CMK (cell line): Measurements from ENCODE around the gene ASB11.
"Not testable (repeated sequence)": the region's sequence is repeated elsewhere in the genome, so short reads cannot be mapped to it uniquely, and the experiment has no call there.

ENCODE experiments used
- DNase-seq: peaks from one replicate; pipeline ENCODE4 v3.0.0-alpha.2; 2010; ENCODE audit warnings: low read depth

ASB11 gene

GRCh38 chrX:15305899-15306298, 9.5 kb downstream of the ASB11 start:
- not testable (repeated sequence) for DNase-seq

DNA sequence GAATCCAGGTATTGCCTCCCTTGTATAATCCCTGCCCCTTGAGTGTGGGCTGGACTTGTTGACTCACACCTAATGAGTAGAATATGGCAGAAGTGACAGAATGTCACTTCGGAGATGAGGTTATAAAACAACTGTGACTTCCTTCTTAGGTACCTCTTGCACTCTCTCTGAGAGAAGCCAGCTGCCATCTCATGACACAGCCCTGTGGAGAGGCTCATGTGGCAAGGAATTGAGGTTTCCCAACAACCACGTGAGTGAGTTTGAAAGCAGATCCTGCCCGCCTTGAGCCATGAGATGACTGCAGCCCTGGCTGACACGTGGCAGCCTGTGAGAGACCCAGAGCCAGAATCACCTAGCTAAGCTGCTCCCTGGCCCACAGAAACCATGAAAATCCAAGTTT, 13.5 kb downstream of the ASB11 start:
- DNase-seq: no peak

GRCh38 chrX:15299941-15300851, 15.2 kb downstream of the ASB11 start:
- no peak for DNase-seq

- no peak for DNase-seq
Measured at GRCh38 chrX:15298780-15299179, 16.7 kb downstream of the ASB11 start.

GRCh38 chrX:15298201-15298600, 17.2 kb downstream of the ASB11 start:
- DNase-seq: no peak

GRCh38 chrX:15293451-15293850, 22.0 kb downstream of the ASB11 start:
- no peak for DNase-seq

GRCh38 chrX:15292861-15293260, 22.6 kb downstream of the ASB11 start:
- no peak for DNase-seq

DNA sequence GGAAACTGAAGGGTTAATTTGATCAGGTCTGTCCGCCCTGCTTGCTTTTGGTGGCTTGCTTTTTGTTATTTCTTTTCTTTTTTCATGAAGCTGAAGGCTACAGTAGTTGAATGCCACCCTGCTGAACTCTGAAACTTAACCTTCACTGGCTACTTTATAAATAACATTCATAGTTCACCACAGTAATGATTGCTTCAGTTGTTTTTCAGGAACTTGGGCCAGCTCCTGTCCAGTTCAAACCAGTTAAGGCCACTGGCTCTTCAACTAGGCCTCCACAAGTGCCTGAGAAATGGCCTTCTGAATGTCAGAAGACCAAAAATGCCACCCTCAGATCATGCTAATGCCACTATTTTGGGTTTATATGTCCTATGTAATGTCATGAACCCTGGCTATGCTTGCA, 37.8 kb downstream of the ASB11 start:
- DNase-seq: no peak

- no peak for DNase-seq
Measured at GRCh38 chrX:15274946-15275345, 40.5 kb downstream of the ASB11 start.

GRCh38 chrX:15273275-15273674, 42.2 kb downstream of the ASB11 start:
- DNase-seq: not testable (repeated sequence)

DNA sequence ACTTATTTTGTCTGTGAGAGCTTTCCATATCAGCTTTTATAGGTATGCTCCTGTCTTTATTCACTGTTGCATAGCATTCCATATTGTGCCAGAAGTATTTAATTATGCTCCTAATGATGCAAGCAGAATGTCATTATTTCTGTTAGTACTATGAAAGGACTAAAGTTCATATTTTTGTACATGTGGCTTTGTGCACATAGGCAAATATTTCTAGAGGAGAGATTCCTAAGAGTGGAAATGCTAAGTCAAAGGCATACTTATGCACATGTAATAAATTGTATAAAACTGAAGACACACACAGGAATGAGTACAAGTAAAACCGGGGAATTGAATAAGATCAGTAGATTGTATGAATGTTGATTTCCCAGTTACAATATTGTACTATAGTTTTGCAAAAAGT, 43.7 kb downstream of the ASB11 start:
- no peak for DNase-seq

- DNase-seq: peak; percentile 15
Measured at GRCh38 chrX:15269618-15270521, 45.6 kb downstream of the ASB11 start, which contains the start of gene ASB9. Gene ASB9 (minus strand): TSS chrX:15270083. CDS start chrX:15269874, 209 bp downstream.

- DNase-seq: no peak
Measured at GRCh38 chrX:15269120-15269519, 46.3 kb downstream of the ASB11 start.

GRCh38 chrX:15254852-15255251, 60.6 kb downstream of the ASB11 start:
- DNase-seq: no peak

DNA sequence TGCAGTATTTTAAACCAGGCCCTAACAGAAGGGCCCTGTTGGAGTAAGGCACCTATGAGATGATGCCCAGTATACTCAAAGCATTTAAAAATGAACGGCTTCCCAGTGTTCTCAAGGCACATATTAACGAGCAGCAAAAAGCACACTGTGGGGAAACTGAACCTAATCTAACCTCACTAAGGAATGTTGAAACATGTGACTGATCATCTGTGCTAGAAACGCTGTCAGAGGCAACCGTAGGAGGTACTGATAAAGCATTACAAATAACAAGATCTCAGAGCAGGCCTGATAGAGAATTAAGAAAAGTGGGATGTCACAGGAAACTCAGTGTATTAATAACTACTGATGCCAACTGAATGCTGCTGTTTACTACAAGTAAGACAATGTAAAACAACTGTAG, 69.5 kb downstream of the ASB11 start:
- DNase-seq: no peak

GRCh38 chrX:15244421-15244820, 71.0 kb downstream of the ASB11 start:
- no peak for DNase-seq

DNA sequence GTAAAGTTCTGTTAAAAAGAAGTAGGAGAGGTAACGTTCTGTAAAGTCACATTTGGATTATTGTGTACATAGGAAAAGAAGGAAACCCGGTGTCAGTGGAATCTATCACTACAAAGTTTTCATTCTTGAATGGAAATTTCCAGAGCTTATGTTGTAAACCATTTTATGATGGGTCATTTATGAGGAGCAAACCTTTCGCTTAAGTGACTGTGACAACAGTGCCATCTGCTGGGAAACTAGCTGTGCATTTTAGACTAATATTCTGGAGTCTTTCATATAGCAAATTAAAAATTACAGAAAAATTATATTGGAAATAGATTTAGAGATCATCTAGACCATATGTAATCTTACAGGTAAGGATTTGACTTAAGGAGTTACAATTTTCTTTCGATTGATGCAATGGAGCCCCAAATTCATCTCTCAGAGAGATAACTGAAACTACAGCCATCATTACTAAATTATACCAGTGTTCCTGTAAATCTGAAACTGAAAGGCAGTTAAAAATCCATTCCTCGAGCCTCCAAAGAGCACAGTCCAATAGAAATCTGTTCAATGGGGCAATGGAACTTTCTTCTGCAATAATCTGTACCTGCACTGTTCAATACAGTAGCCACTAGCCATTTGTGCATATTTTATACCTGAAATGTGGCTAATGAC, 72.4 kb downstream of the ASB11 start:
- DNase-seq: no peak

- DNase-seq: no peak
Measured at GRCh38 chrX:15241301-15241700, 74.1 kb downstream of the ASB11 start.

GRCh38 chrX:15240414-15240813, 75.0 kb downstream of the ASB11 start:
- DNase-seq: no peak

- no peak for DNase-seq
Measured at GRCh38 chrX:15236146-15236545, 79.3 kb downstream of the ASB11 start.

DNA sequence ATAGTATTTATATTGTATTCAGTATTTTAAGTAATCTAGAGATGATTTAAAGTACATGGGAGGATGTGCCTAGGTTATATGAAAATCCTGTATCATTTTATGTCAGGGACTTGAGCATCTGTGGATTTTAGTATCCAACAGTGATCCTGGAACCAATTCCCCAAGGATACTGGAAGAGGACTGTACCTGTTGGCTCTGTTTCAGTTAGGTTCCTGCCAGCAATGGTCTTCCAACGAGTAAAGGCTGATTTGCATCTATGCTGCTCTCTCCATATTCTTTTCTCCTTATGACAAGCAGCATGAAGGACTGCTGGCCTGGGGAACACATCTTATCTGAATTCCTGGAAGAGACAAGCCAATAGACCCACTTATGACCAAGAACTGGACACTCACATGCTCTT, 80.4 kb downstream of the ASB11 start:
- no peak for DNase-seq

DNA sequence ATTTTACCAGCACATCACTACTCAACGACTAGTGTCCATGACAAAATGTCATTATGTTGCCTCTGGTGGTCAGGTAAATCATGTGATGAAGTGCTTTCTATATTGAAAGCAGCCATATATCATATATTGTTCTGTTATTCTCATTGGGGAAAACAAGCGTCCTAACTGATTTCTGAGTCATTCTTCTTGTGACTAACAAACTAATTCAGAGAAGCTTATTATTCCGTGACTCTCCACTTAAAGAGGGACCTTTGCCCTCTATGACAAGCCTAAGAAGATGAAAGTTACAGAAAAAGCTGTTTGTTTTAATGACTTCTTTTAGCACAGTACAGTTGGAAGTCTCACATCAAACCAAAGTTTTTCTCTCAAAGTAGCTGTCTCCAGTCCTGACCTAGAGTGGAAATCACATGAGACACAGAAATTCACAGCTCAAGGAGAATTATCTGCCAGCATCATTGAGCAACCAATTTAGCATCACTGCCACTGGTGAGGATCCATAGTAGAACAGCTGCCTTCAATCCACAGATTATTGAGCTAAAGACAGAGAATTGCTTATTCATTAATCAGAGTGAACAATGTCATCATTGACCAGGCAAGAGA, 81.9 kb downstream of the ASB11 start:
- DNase-seq: no peak
